Upper lobe of left lung (tissue), 4 donors: ENCODE results near the gene ARHGAP8.

Experiments used
- EP300 ChIP-seq, 4 donors: sonication (generic); formaldehyde crosslinking; IDR thresholded peaks; one replicate each; pipeline ENCODE4 v1.5.1; 2017; ENCODE audit warnings: antibody characterized with exemption in 4 of 4, control low read depth in 2 of 4
- POLR2A ChIP-seq, 4 donors: fragments of 450-650 bp; IDR thresholded peaks; one replicate each; pipeline ENCODE4 v1.5.1; 2016 to 2017; ENCODE audit warnings: antibody characterized with exemption in 4 of 4, mild to moderate bottlenecking in 2 of 4
- POLR2AphosphoS5 ChIP-seq, 2 donors: sonication (generic); formaldehyde crosslinking; IDR thresholded peaks; one replicate each; pipeline ENCODE4 v1.5.1; 2017; ENCODE audit warnings: antibody characterized with exemption in 2 of 2
- TF ChIP-seq, protein P1 (sequence below), 6 experiments: fragments of 450-650 bp in 4 of 6; fragments of 200-600 bp in 2 of 6; sonication (generic) in 2 of 6; IDR thresholded peaks; one replicate each; pipeline ENCODE4 v1.5.1; 2016 to 2019; ENCODE audit warnings: antibody characterized with exemption in 6 of 6

DNA sequence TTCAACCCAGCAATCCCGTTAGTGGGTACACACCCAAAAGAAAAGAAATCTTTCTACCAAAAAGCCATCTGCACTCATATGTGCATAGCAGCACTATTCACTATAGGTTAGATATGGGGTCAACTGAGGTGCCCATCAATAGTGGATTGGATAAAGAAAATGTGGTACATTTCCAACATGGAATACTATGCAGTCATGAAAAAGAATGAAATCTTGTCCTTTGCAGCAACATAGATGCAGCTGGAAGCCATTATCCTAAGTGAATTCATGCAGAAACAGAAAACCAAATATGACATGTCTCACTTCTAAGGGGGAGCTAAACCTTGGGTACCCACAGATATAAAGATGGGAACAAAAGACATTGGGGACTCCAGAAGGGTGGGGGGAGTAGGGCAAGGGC lies 1.9 kb upstream of the ARHGAP8 start:
- TF ChIP-seq, protein P1, sequence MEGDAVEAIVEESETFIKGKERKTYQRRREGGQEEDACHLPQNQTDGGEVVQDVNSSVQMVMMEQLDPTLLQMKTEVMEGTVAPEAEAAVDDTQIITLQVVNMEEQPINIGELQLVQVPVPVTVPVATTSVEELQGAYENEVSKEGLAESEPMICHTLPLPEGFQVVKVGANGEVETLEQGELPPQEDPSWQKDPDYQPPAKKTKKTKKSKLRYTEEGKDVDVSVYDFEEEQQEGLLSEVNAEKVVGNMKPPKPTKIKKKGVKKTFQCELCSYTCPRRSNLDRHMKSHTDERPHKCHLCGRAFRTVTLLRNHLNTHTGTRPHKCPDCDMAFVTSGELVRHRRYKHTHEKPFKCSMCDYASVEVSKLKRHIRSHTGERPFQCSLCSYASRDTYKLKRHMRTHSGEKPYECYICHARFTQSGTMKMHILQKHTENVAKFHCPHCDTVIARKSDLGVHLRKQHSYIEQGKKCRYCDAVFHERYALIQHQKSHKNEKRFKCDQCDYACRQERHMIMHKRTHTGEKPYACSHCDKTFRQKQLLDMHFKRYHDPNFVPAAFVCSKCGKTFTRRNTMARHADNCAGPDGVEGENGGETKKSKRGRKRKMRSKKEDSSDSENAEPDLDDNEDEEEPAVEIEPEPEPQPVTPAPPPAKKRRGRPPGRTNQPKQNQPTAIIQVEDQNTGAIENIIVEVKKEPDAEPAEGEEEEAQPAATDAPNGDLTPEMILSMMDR (IDR thresholded peaks at IDR 0.05) = no peak
- TF ChIP-seq POLR2A (IDR thresholded peaks at IDR 0.05) = no peak
- TF ChIP-seq EP300 (IDR thresholded peaks at IDR 0.05) = no peak
- TF ChIP-seq POLR2AphosphoS5 (IDR thresholded peaks at IDR 0.05) = no peak
